ENCODE data around the gene CEP250.
"Not testable (repeated sequence)": the region's sequence is repeated elsewhere in the genome, so short reads cannot be mapped to it uniquely, and the experiment has no call there.

CEP250 gene

GRCh38 chr20:35454881-35455609, at the start of gene CEP250:
CEP250 (plus strand) TSS chr20:35455598; CDS start chr20:35462368, 6,770 bp downstream.
- peak; percentile 97 for DNase-seq

GRCh38 chr20:35405775-35406174, 49.6 kb upstream of the CEP250 start:
- DNase-seq: no peak

- DNase-seq: no peak
Observed at GRCh38 chr20:35408270-35408669, 47.1 kb upstream of the CEP250 start.

GRCh38 chr20:35409542-35409941, 45.9 kb upstream of the CEP250 start:
- no peak for DNase-seq

- no peak for DNase-seq
Observed at GRCh38 chr20:35410613-35411012, 44.8 kb upstream of the CEP250 start.

- DNase-seq: no peak
Observed at GRCh38 chr20:35421322-35421721, 34.1 kb upstream of the CEP250 start.

DNA sequence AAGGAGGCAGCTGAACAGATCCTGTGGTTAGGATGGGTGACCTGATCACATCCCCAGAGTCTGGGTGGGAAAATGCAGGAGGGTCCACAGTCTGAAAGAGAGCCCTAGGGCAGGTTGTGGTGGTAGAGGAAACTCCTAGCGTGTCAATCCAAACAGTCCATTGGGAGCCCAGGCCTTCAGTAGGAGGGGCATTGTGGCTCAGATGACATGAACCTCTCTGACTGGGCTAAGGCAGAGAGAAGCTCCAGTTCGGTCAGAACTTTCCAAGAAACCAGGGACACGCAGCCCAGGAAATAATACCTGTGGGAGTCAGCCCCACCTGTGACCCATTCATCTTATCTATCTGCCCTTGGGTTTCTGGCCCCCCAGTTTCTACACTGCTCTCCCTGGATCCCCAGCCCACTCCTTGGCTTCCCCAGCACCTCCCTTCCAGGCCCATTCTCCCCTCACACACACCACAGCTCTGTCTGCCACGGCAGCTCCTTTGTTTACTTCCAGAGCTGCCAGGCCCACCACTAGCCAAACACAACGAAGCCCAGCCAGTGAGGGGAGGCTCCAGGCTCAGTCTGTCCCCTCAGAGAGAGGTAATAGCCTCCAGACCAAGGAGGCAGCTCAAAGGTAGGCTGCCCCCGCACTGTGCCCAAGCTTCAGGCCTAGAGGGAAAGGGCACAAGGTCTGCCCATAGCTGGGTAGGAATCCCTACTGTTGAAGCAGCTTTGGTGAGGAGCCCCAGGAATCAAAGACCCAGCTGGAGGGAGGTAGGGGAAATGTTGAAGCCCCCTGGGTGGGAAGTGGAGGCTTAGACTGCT, 23.6 kb upstream of the CEP250 start:
- no peak for DNase-seq

DNA sequence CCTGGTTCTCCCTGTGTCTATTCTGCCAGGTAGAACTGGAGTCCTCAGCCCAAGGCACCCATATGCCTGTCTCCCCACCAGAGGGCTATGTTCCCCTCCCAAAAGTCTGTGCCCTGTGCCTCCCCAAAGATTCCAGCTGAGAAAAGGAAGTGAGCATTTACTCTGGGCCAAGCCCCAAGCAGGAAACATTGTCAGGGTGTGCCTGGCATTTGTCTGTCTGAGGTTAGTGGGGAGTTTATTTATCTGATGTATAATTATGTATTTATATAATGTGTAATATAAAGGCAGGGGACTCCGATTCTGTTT, 23.0 kb upstream of the CEP250 start:
- no peak for DNase-seq

- DNase-seq: no peak
Observed at GRCh38 chr20:35433337-35433736, 22.1 kb upstream of the CEP250 start.

DNA sequence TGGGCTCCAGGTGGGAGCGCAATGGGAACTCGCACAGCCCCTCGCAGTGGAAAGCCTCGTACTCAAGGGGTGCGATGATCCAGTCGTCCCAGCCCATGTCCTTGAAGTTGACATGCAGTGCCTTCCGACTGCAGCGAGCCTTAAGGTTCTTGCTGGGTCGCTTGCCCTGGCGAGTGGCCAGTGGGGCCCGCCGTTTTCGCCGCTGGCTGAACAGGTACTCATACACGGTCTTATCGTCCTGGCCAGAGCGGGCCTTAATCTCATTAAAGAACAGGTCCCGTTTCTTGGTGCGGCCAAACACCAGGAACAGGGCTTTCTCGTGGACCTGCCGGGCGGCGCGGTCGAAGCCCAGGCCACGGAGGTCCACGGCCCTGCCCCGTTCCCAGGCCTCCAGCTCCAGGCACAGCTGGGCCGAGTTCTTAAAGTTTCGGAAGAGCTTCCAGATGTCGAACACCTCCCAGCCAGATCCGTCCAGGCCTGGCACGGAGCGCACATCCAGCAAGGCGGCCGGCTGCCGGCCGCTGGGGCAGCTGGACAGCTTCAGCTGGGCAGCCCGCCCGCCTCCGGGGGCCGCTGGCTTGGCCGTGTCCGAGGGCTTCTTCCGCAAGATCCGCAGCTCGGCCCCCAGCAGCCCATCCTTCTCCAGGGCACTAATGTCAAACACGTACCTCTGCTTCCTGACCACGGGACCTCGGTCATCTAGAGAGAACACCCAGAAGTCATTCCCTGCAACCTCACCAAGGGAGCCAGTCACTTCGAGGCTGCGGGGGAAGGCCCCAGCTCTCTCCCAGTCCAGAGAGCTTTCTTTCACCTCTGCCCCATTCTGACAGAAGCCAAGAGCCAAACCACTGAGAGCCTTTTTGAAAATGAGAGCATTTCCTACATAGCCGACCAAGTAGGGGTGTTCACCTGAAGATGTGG, 21.1 kb upstream of the CEP250 start:
- no peak for DNase-seq

- no peak for DNase-seq
Observed at GRCh38 chr20:35436177-35436573, 19.2 kb upstream of the CEP250 start.

GRCh38 chr20:35437599-35437998, 17.8 kb upstream of the CEP250 start:
- no peak for DNase-seq

- DNase-seq: no peak
Observed at GRCh38 chr20:35443003-35443402, 12.4 kb upstream of the CEP250 start.

DNA sequence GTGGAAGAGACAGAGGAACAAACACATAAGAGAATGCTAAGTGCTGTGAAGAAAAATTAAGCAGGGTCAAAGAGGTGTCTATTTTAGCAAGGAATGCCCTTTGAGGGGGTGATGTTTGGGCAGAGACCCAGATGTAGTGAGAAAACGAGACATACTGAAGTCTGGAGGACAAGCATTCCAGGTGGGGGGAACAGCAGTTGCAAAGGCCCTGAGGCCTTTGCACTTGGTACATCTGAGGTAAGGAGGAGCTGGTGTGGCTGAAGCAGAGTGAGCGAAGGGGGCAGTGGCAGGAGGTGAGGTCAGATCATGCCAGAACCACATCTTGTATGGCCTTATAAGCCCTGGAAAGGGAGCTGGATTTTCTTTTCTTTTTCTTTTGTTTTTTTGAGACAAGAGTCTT, 11.2 kb upstream of the CEP250 start:
- DNase-seq: no peak

DNA sequence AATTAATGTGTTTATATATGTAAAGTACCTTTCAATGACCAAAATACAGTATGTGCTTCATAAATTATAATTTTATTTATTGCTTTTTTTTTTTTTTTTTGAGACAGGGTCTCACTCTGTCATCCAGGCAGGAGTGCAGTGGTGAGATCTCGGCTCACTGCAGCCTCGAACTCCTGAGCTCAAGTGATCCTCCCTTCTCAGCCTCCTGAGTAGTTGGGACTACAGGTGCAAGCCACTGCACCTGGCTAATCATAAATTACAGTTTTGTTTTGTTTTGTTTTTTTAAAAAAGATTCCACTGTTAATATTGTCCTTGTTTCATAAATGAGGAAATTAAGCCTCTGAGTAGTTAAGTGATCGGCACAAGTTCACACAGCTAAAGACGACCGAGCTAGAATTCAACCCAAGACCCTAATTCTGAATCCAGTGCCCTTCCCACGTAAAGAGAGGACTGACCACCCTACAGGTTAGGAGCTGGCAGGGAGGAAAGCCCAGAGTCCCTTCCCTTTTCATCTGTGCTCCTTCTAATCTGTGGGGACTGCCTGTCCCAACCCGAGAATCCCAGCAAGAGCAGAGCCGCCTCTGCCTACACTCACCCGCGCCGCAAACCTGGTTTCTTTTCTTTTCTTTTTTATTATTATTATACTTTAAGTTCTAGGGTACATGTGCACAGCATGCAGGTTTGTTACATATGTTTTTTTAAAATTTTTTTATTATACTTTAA, 8.9 kb upstream of the CEP250 start:
- no peak for DNase-seq

DNA sequence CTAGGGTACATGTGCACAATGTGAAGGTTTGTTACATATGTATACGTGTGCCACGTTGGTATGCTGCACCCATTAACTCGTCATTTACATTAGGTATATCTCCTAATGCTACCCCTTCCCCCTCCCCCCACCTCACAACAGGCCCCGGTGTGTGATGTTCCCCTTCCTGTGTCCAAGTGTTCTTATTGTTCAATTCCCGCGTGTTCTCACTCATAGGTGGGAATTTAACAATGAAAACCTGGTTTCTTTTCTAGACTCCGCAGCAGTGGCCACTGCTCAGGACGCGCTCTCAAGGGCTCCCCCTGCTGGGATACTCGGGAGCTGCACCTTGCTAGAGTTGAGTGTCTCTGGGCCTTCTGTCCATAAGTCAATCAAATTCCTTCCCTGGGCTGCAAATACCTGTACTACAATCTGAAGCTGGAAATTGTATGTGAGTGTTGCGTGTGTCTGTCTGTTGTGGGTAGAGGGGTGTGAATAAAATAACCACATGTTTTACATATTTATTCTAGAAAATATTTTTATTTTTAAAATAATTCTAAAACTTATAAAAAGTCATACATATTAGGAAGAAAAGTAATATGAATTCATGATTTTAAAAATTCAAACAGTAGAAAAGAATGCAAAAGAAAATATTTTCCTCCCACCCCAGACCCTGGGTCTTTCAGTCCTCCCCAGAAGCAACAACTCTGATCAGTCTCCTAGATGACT, 8.2 kb upstream of the CEP250 start:
- peak; percentile 76 for DNase-seq

GRCh38 chr20:35448788-35449373, 6.5 kb upstream of the CEP250 start:
- no peak for DNase-seq

DNA sequence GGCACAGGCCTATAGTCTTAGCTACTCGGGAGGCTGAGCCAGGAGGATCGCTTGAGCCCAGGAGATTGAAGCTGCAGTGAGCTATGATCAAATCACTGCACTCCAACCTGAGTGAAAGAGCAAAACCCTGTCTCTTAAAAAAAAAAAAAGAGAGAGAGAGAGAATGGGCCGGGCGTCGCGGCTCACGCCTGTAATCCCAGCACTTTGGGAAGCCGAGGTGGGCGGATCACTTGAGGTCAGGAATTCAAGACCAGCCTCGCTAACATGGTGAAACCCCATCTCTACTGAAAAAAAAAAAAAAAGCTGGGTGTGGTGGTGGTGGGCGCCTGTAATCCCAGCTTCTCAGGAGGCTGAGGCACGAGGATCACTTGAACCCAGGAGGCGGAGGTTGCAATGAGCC, 5.5 kb upstream of the CEP250 start:
- not testable (repeated sequence) for DNase-seq

DNA sequence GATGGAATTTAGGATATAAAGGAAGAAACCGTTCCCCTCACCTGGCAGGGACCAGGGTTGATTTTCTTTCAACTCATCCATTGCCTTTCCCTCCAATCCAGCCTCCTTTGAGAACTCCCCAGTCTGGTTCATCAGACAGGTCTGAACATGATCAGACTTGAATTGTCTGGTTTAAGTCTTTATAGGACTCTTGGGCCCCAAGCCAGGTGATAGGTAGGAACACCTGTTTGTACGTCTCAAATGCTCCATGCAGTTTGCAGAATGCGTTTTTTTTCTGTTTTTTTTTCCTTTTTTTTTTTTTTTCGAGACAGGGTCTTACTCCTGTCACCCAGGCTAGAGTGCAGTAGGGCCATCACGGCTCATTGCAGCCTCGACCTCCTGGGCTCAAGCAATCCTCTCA, 4.1 kb upstream of the CEP250 start:
- peak; percentile 38 for DNase-seq

- DNase-seq: no peak
Observed at GRCh38 chr20:35453647-35454046, 1.8 kb upstream of the CEP250 start.

- not testable (repeated sequence) for DNase-seq
Observed at GRCh38 chr20:35456700-35457099, 1.3 kb downstream of the CEP250 start.

GRCh38 chr20:35457539-35457938, 2.1 kb downstream of the CEP250 start:
- DNase-seq: not testable (repeated sequence)

Measured in NCI-H2029 treated with DMSO at 0.1 percent for 48 hours (cell line).